A673 (cell line): ENCODE data around the gene LPP. TPM values are rescaled to one million over a fixed set of nuclear protein-coding genes. Genes with fewer than 3 reads are reported as not detected.

Source experiments
- BruUV-seq: library from RNA; stranded (reverse); fragments of 400-500 nt; replicated peaks from 2 replicates; lab custom pipeline; 2021; lab: Mats Ljungman, UMichigan
- CTCF ChIA-PET: fragments of 300-600 bp; sonication (Branson Sonifier 250); formaldehyde crosslinking; loops from one replicate; lab custom pipeline; 2022; ENCODE audit warnings: antibody characterized with exemption; lab: Charles Lee
- POLR2A ChIA-PET: fragments of 300-600 bp; sonication (Branson Sonifier 250); formaldehyde crosslinking; loops from one replicate; lab custom pipeline; 2022; ENCODE audit warnings: antibody characterized with exemption; ENCODE audit not compliant: low non-redundant PET; lab: Charles Lee
- DNase-seq: peaks from one replicate; pipeline ENCODE4 v3.0.0-alpha.2; 2015; ENCODE audit warnings: low spot score
- H3K27ac ChIP-seq: fragments of 200-600 bp; sonication (generic); 2 replicates; pipeline ENCODE4 v1.5.1; 2016; ENCODE audit warnings: mixed run types, low read depth, mild to moderate bottlenecking, mixed read lengths, antibody characterized with exemption, low read length; ENCODE audit not compliant: poor library complexity, severe bottlenecking
- H3K27me3 ChIP-seq: fragments of 200-600 bp; sonication (generic); replicated peaks from 2 replicates; pipeline ENCODE4 v1.6.1; 2017; ENCODE audit warnings: mixed run types, low read depth, mild to moderate bottlenecking, mixed read lengths, antibody characterized with exemption, low read length; ENCODE audit not compliant: insufficient read depth, poor library complexity
- H3K36me3 ChIP-seq: fragments of 200-600 bp; sonication (generic); 2 replicates; pipeline ENCODE4 v1.6.1; 2016; ENCODE audit warnings: mixed run types, mild to moderate bottlenecking, mixed read lengths, antibody characterized with exemption, low read length; ENCODE audit not compliant: insufficient read depth, poor library complexity, severe bottlenecking
- H3K4me1 ChIP-seq: fragments of 200-600 bp; sonication (generic); 2 replicates; pipeline ENCODE4 v1.6.1; 2017; ENCODE audit warnings: mixed run types, mild to moderate bottlenecking, mixed read lengths, antibody characterized with exemption, low read length; ENCODE audit not compliant: insufficient read depth, poor library complexity, severe bottlenecking
- H3K4me3 ChIP-seq: fragments of 200-600 bp; sonication (generic); 2 replicates; pipeline ENCODE4 v1.5.1; 2016; ENCODE audit warnings: low read depth, mixed run types, mild to moderate bottlenecking, mixed read lengths, low read length; ENCODE audit not compliant: poor library complexity, severe bottlenecking
- H3K9me3 ChIP-seq: fragments of 200-600 bp; sonication (generic); 2 replicates; pipeline ENCODE4 v1.6.1; 2016; ENCODE audit warnings: mixed run types, low read depth, mild to moderate bottlenecking, mixed read lengths, antibody characterized with exemption, low read length; ENCODE audit not compliant: poor library complexity, severe bottlenecking
- CTCF ChIP-seq: fragments of 300-800, 200-600 bp; sonication (generic); conservative IDR thresholded peaks from 2 replicates; pipeline ENCODE4 v1.5.1; 2017; ENCODE audit warnings: low read depth, mild to moderate bottlenecking, antibody characterized with exemption, low read length, moderate library complexity, mixed read lengths
- EZH2 ChIP-seq: fragments of 200-600 bp; sonication (generic); IDR thresholded peaks from 2 replicates; pipeline ENCODE4 v1.6.1; 2017; ENCODE audit warnings: borderline replicate concordance, low read depth, mild to moderate bottlenecking, mixed read lengths, antibody characterized with exemption, low read length; ENCODE audit not compliant: poor library complexity, severe bottlenecking
- intact Hi-C: fragments of 100-400 bp; cut with micrococcal nuclease; formaldehyde crosslinking; loops from one replicate; pipeline ENCODE4 v1.10.0; 2022; ENCODE audit not compliant: unreplicated experiment
- total RNA-seq: library from RNA; stranded (reverse); gene quantifications from 2 replicates; pipeline ENCODE4 v1.2.3, GENCODE V29; 2021

Gene LPP
- total RNA-seq, 1 experiment from 2014 or later, result 39.7 TPM

DNA sequence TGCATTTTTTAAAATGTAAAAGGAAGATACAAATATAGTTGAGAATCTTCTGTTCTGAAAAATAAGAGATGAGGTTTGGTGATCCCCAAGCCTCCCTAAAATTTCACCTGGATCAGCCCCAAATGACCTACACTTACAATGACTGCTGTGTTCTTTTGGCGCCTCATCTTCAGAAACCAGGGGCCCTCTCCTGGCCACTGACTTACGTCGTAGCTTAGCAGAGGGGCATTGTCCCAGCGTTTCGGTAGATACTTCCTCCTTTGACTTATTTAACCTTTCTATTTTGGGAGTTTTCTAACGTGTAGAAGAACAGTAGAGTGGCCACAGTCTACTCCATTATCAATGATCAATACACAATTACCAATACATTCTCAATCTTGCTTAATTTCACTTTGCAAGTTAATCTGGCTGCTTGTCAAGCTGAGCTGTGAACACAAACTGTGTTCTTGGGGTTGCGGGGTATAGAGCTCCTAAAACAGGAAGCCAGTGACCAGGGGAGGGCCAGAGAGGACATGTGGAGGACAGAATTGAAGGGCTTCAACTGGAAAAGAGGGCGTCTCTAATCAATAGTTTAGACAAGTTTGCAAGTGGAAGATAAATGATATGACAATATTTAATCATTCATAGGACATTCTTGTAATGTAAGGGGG lies 419.5 kb downstream of the LPP start:
- POLR2A ChIA-PET, result interaction anchor here (0.5 to 0.7 kb wide), 2 partner anchors 204 to 735 kb away, joined by 3 to 4 read pairs; no protein-coding TSS in a partner anchor
- peaks cover 4% of the 10 kb centered on the region for H3K4me1 ChIP-seq
- TF ChIP-seq EZH2, result no peak
- TF ChIP-seq CTCF, result no peak
- H3K4me3 ChIP-seq, result no peak overlapping the region
- H3K36me3 ChIP-seq, result no peaks in the 10 kb centered on the region
- intact Hi-C loops, result no loop called here
- H3K27ac ChIP-seq, result no peak overlapping the region
- no peak for DNase-seq
- BruUV-seq, result no TSS peak
- no peaks in the 10 kb centered on the region for H3K27me3 ChIP-seq
- no peaks in the 10 kb centered on the region for H3K9me3 ChIP-seq
- CTCF ChIA-PET, result no interaction called here

- H3K36me3 ChIP-seq, result no peaks in the 10 kb centered on the region
- H3K27me3 ChIP-seq, result no peaks in the 10 kb centered on the region
- BruUV-seq, result no TSS peak
- peaks cover 4% of the 10 kb centered on the region for H3K4me1 ChIP-seq
- POLR2A ChIA-PET, result no interaction called here
- no peak overlapping the region for H3K4me3 ChIP-seq
- H3K27ac ChIP-seq, result no peak overlapping the region
- no peaks in the 10 kb centered on the region for H3K9me3 ChIP-seq
- intact Hi-C loops, result no loop called here
- TF ChIP-seq EZH2, result no peak
- no peak for TF ChIP-seq CTCF
- DNase-seq, result peak; percentile 11
- CTCF ChIA-PET, result no interaction called here
These were observed 420.0 kb downstream of the LPP start for GRCh38 chr3:188573956-188574355.

- BruUV-seq, result no TSS peak
- Histone ChIP-seq H3K4me1 (peaks cover 4% of the 10 kb centered on the region), H3K9me3 (no peaks in the 10 kb centered on the region), H3K27me3 (no peaks in the 10 kb centered on the region), H3K4me3 (no peak overlapping the region), H3K36me3 (no peaks in the 10 kb centered on the region), H3K27ac (no peak overlapping the region)
- no peak for DNase-seq
- intact Hi-C loops, result no loop called here
- TF ChIP-seq CTCF (no peak), EZH2 (no peak)
- CTCF ChIA-PET, result no interaction called here
- POLR2A ChIA-PET, result no interaction called here
These were observed 420.9 kb downstream of the LPP start for GRCh38 chr3:188574885-188575284.
